HL-60 (cell line): ENCODE data around the gene LRRC25.

Source experiments
- DNase-seq, 2 experiments: peaks; one replicate each; pipeline ENCODE4 v3.0.0-alpha.2; 2010 to 2020; ENCODE audit warnings: low read depth in 1 of 2, low spot score in 1 of 2
- H3K27ac ChIP-seq: fragments of 250-450 bp; sonication (Bioruptor Pico); replicated peaks from 2 replicates; pipeline ENCODE4 v1.5.1; 2020; ENCODE audit warnings: mild to moderate bottlenecking, moderate library complexity
- H3K27me3 ChIP-seq: fragments of 250-450 bp; sonication (Bioruptor Pico); 2 replicates; pipeline ENCODE4 v1.5.1; 2021; ENCODE audit warnings: mild to moderate bottlenecking, moderate library complexity; ENCODE audit not compliant: insufficient read depth, poor library complexity, severe bottlenecking
- H3K4me3 ChIP-seq: replicated peaks from 2 replicates; pipeline ENCODE4 v1.5.1; 2011; ENCODE audit warnings: mild to moderate bottlenecking, control low read depth, low read length; ENCODE audit not compliant: insufficient read depth
- GABPA ChIP-seq: IDR thresholded peaks from 2 replicates; pipeline ENCODE4 v1.6.1; 2012; ENCODE audit warnings: low read depth
- POLR2AphosphoS5 ChIP-seq: IDR thresholded peaks from 2 replicates; pipeline ENCODE4 v1.6.1; 2012; ENCODE audit warnings: low read depth
- REST ChIP-seq: IDR thresholded peaks from 2 replicates; pipeline ENCODE4 v1.6.1; 2012; ENCODE audit warnings: low read depth; ENCODE audit not compliant: insufficient replicate concordance
- SPI1 ChIP-seq: IDR thresholded peaks from 2 replicates; pipeline ENCODE4 v1.6.1; 2012; ENCODE audit warnings: low read depth, mild to moderate bottlenecking, borderline replicate concordance
- TF ChIP-seq, protein P1 (sequence below): IDR thresholded peaks from one replicate; pipeline ENCODE4 v1.5.1; 2011; ENCODE audit warnings: low read length, control low read depth, inconsistent platforms; ENCODE audit not compliant: insufficient read depth

Gene LRRC25

DNA sequence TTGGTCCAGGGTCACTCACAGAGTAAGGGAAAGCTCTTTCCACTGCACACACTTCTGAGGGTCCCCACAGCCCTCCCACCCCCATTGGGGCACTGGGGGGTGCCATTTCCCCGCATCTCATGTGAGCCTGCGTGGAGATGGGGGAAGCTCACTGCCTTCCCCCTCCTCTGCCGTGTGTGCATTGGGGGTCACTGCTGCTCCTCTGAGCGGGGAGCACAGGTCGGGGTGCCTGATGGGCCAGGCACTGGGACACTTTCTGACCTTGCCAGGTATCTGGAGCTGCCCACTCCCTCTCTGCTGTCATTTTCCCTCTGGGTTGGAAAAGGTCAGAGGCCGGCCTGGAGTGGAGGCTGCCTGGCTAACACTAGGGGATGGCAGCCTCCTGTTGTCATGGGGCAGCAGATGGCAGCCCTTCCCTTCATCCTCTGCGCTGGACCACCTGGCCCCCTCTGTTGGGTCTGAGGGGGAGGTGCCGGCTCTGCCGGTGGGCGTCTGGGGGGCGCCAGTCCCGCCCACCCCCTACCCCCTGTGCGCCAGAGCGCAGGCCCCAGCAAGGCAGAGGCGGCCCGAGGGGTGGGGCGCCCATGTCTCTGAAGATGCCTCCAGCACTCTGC is 30.9 kb upstream of the LRRC25 start:
- TF ChIP-seq SPI1 (no peak), POLR2AphosphoS5 (no peak), REST (no peak), GABPA (no peak)
- TF ChIP-seq, protein P1, sequence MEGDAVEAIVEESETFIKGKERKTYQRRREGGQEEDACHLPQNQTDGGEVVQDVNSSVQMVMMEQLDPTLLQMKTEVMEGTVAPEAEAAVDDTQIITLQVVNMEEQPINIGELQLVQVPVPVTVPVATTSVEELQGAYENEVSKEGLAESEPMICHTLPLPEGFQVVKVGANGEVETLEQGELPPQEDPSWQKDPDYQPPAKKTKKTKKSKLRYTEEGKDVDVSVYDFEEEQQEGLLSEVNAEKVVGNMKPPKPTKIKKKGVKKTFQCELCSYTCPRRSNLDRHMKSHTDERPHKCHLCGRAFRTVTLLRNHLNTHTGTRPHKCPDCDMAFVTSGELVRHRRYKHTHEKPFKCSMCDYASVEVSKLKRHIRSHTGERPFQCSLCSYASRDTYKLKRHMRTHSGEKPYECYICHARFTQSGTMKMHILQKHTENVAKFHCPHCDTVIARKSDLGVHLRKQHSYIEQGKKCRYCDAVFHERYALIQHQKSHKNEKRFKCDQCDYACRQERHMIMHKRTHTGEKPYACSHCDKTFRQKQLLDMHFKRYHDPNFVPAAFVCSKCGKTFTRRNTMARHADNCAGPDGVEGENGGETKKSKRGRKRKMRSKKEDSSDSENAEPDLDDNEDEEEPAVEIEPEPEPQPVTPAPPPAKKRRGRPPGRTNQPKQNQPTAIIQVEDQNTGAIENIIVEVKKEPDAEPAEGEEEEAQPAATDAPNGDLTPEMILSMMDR = no peak
- no peaks in the 10 kb centered on the region for H3K27me3 ChIP-seq
- no peak overlapping the region for H3K4me3 ChIP-seq
- no peak for DNase-seq
- H3K27ac ChIP-seq = no peak overlapping the region

- DNase-seq = no peak
- TF ChIP-seq REST = no peak
- TF ChIP-seq GABPA = no peak
- H3K4me3 ChIP-seq = no peak overlapping the region
- H3K27ac ChIP-seq = no peak overlapping the region
- H3K27me3 ChIP-seq = no peaks in the 10 kb centered on the region
Observed at GRCh38 chr19:18427743-18428113, 30.3 kb upstream of the LRRC25 start.

DNA sequence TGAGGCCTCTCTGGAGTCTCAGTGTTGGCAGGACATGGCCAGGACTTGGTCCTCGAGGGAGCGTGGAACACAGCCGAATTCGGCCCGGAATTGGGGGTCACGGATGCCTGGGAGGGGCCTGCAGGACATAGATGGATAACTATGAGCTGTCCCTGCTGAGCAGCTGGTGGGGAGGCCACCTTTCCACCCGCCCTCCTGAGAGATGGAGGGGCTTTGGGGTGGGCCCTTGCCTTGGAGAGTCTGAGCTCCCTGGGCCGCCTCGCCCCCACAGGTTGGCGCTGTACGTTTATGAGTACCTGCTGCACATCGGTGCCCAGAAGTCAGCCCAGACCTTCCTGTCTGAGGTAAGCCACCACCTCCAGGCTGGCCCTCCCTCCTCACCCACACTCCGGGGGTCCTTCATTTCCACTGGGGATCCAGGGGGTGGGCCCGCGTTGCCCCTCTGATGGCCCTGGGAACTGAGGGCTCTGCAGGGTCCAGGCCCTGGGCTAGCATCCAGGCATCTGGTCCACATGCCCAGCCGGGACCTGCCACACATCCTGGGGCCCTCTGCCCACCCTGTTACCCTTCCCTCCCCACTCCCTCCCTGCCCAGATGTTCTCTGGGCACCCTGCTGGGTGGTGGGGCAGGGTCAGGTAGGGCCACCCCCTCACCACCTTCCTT is 29.8 kb upstream of the LRRC25 start:
- H3K4me3 ChIP-seq = no peak overlapping the region
- no peak for DNase-seq
- H3K27ac ChIP-seq = no peak overlapping the region
- TF ChIP-seq POLR2AphosphoS5 = no peak
- H3K27me3 ChIP-seq = no peaks in the 10 kb centered on the region

DNA sequence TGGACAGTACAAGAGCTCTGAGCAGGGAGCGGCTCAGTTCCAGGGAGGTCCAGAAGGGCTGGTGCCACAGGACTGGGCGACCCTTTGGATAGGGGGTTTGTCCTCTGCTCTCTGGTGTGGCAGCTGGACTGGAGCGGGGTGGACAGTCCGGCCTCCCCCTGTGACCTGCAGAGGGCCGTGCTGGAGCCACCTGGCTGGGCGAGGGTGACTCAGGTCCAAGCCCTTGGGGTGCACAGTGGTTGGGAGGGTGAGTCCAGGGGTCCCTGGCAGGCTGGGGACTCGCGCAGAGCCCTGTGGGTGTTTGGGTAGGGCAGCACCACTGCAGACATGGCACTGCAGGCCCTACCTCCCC is 29.0 kb upstream of the LRRC25 start:
- no peaks in the 10 kb centered on the region for H3K27me3 ChIP-seq
- TF ChIP-seq, protein P1 = no peak
- no peak for TF ChIP-seq REST
- H3K27ac ChIP-seq = no peak overlapping the region
- no peak overlapping the region for H3K4me3 ChIP-seq
- no peak for DNase-seq
